Skeletal muscle tissue (tissue), 4 donors: ENCODE results near the gene NAA20. TPM values are rescaled to one million over a fixed set of nuclear protein-coding genes. Genes with fewer than 3 reads are reported as not detected.

ENCODE experiments used
- H3K27ac ChIP-seq: one replicate; pipeline ENCODE4 v1.7.0; 2013; ENCODE audit warnings: mild to moderate bottlenecking, low read depth, low read length, inconsistent platforms
- H3K27me3 ChIP-seq, 3 donors: one replicate each; pipeline ENCODE4 v1.7.0; 2013; ENCODE audit warnings: low read length in 3 of 3; ENCODE audit not compliant: control insufficient read depth in 3 of 3, insufficient read depth in 3 of 3
- H3K36me3 ChIP-seq, 3 donors: one replicate each; pipeline ENCODE4 v1.7.0; 2013; ENCODE audit warnings: low read length in 3 of 3; ENCODE audit not compliant: control insufficient read depth in 3 of 3, insufficient read depth in 3 of 3
- H3K4me1 ChIP-seq, 3 donors: one replicate each; pipeline ENCODE4 v1.7.0; 2013; ENCODE audit warnings: low read length in 3 of 3, mild to moderate bottlenecking in 3 of 3; ENCODE audit not compliant: control insufficient read depth in 3 of 3, insufficient read depth in 3 of 3
- H3K4me3 ChIP-seq, 3 donors: one replicate each; pipeline ENCODE4 v1.7.0; 2013; ENCODE audit warnings: low read length in 3 of 3
- H3K9ac ChIP-seq, 3 donors: one replicate each; pipeline ENCODE4 v1.7.0; 2013; ENCODE audit warnings: low read length in 3 of 3, mild to moderate bottlenecking in 3 of 3, moderate library complexity in 2 of 3, low read depth in 1 of 3
- H3K9me3 ChIP-seq, 3 donors: one replicate each; pipeline ENCODE4 v1.7.0; 2013; ENCODE audit warnings: low read length in 3 of 3; ENCODE audit not compliant: control insufficient read depth in 3 of 3
- total RNA-seq: library from RNA; depleted of rRNA; stranded (reverse); fragments of >200 nt; gene quantifications from one replicate; pipeline ENCODE4 v1.2.3, GENCODE V29; 2014
- donor health status: Osteomylitis.

The NAA20 gene
- 58.5 TPM for total RNA-seq

GRCh38 chr20:20017001-20017843 is at the start of gene NAA20:
Gene NAA20, plus strand, starts transcription at chr20:20017362. Its CDS starts 35 bp downstream, at chr20:20017397.
- Histone ChIP-seq H3K27me3 (no peaks in the 10 kb centered on the region), H3K9ac (peak within 1 kb of the TSS; percentile 82 to 95 (median 94)), H3K4me3 (peak within 1 kb of the TSS; percentile 77 to 96 (median 93)), H3K27ac (peak within 1 kb of the TSS; percentile 76), H3K36me3 (peaks cover 0 to 8% (median 7%) of the 10 kb centered on the region in 3 donors), H3K4me1 (peaks cover 17 to 42% (median 19%) of the 10 kb centered on the region in 3 donors), H3K9me3 (no peaks in the 10 kb centered on the region)

GRCh38 chr20:19967445-19967844 is 49.7 kb upstream of the NAA20 start:
- Histone ChIP-seq H3K4me1 (peaks cover 2 to 12% (median 6%) of the 10 kb centered on the region in 3 donors), H3K9ac (no peak overlapping the region), H3K27ac (no peak overlapping the region), H3K36me3 (peaks cover 33 to 54% (median 33%) of the 10 kb centered on the region in 3 donors), H3K9me3 (no peaks in the 10 kb centered on the region), H3K27me3 (no peaks in the 10 kb centered on the region), H3K4me3 (no peak overlapping the region)

GRCh38 chr20:19968028-19968427 is 49.1 kb upstream of the NAA20 start:
- H3K9me3 ChIP-seq = no peaks in the 10 kb centered on the region
- no peaks in the 10 kb centered on the region for H3K27me3 ChIP-seq
- H3K9ac ChIP-seq = no peak overlapping the region
- H3K4me1 ChIP-seq = peaks cover 2 to 13% (median 9%) of the 10 kb centered on the region in 3 donors
- no peak overlapping the region for H3K4me3 ChIP-seq
- H3K27ac ChIP-seq = no peak overlapping the region
- peaks cover 33 to 52% (median 33%) of the 10 kb centered on the region in 3 donors for H3K36me3 ChIP-seq

- Histone ChIP-seq H3K27me3 (no peaks in the 10 kb centered on the region), H3K9me3 (no peaks in the 10 kb centered on the region), H3K36me3 (peaks cover 33 to 50% (median 33%) of the 10 kb centered on the region in 3 donors), H3K4me3 (no peak overlapping the region), H3K4me1 (peaks cover 7 to 18% (median 12%) of the 10 kb centered on the region in 3 donors), H3K27ac (no peak overlapping the region), H3K9ac (no peak overlapping the region)
Measured at GRCh38 chr20:19968466-19969073, 48.6 kb upstream of the NAA20 start.

- H3K9ac ChIP-seq = no peak overlapping the region
- peaks cover 33 to 50% (median 33%) of the 10 kb centered on the region in 3 donors for H3K36me3 ChIP-seq
- no peaks in the 10 kb centered on the region for H3K27me3 ChIP-seq
- no peaks in the 10 kb centered on the region for H3K9me3 ChIP-seq
- H3K4me3 ChIP-seq = no peak overlapping the region
- peaks cover 12 to 23% (median 17%) of the 10 kb centered on the region in 3 donors for H3K4me1 ChIP-seq
- no peak overlapping the region for H3K27ac ChIP-seq
Measured at GRCh38 chr20:19969106-19969505, 48.1 kb upstream of the NAA20 start.

- Histone ChIP-seq H3K4me1 (peaks cover 18 to 23% (median 18%) of the 10 kb centered on the region in 3 donors), H3K27ac (no peak overlapping the region), H3K4me3 (no peak overlapping the region), H3K9ac (no peak overlapping the region), H3K36me3 (peaks cover 32 to 50% (median 33%) of the 10 kb centered on the region in 3 donors), H3K9me3 (no peaks in the 10 kb centered on the region), H3K27me3 (no peaks in the 10 kb centered on the region)
Measured at GRCh38 chr20:19969507-19970255, 47.5 kb upstream of the NAA20 start.

GRCh38 chr20:19970256-19970765 is 46.9 kb upstream of the NAA20 start:
- Histone ChIP-seq H3K9ac (no peak overlapping the region), H3K9me3 (no peaks in the 10 kb centered on the region), H3K36me3 (peaks cover 26 to 47% (median 30%) of the 10 kb centered on the region in 3 donors), H3K27me3 (no peaks in the 10 kb centered on the region), H3K27ac (no peak overlapping the region), H3K4me1 (peaks cover 19 to 21% (median 20%) of the 10 kb centered on the region in 3 donors), H3K4me3 (no peak overlapping the region)

GRCh38 chr20:19971116-19971515 is 46.0 kb upstream of the NAA20 start:
- Histone ChIP-seq H3K27ac (no peak overlapping the region), H3K27me3 (no peaks in the 10 kb centered on the region), H3K9ac (no peak overlapping the region), H3K36me3 (peaks cover 25 to 42% (median 30%) of the 10 kb centered on the region in 3 donors), H3K9me3 (no peaks in the 10 kb centered on the region), H3K4me1 (peaks cover 26 to 27% (median 27%) of the 10 kb centered on the region in 3 donors), H3K4me3 (no peak overlapping the region)

- H3K9ac ChIP-seq = peak overlapping the region; percentile 75 to 94 (median 84)
- H3K36me3 ChIP-seq = peaks cover 18 to 20% (median 19%) of the 10 kb centered on the region in 3 donors
- H3K4me3 ChIP-seq = peak overlapping the region; percentile 57 to 90 (median 75)
- H3K4me1 ChIP-seq = peaks cover 55% of the 10 kb centered on the region in 3 donors
- H3K27ac ChIP-seq = peak overlapping the region; percentile 85
- H3K9me3 ChIP-seq = no peaks in the 10 kb centered on the region
- no peaks in the 10 kb centered on the region for H3K27me3 ChIP-seq
Measured at GRCh38 chr20:19973961-19974629, 43.1 kb upstream of the NAA20 start.
